NCI-H1436 treated with DMSO at 0.1 percent for 48 hours (cell line): ENCODE results near the gene CNDP2.
"Not testable (repeated sequence)": the region's sequence is repeated elsewhere in the genome, so short reads cannot be mapped to it uniquely, and the experiment has no call there.

Source experiments
- DNase-seq: peaks from one replicate; lab custom pipeline; 2025; lab: John Stamatoyannopoulos, UW

Gene CNDP2

DNA sequence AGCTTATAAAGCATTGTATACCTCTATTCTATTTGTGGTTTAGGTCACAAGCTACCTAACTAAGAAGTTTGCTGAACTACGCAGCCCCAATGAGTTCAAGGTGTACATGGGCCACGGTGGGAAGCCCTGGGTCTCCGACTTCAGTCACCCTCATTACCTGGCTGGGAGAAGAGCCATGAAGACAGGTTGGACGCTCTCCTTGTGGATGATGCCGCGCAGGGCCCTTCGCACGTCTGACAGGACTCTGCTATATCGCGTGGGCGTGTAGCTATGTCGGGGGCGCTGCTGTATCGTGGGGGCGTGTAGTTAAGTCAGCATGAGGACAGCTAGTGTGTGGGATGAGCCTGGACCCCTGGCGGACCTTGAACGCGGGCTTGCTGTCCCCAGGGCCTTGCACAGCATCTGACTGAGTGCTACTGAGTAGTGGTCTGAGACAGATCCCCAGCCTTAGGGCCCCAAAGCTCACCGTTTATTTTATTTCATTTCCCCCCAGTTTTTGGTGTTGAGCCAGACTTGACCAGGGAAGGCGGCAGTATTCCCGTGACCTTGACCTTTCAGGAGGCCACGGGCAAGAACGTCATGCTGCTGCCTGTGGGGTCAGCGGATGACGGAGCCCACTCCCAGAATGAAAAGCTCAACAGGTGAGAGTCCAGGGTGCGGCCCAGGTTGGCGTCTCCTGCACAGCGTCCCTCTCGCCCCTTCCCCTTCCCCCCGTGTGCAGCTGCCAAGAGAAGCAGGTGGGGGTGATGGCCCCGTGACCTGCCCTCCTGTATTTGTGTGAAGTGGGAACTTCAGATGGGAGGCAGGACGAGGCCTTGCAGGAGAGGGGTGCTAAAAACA is 22.5 kb downstream of the CNDP2 start:
- no peak for DNase-seq

GRCh38 chr18:74519320-74520095 is 23.3 kb downstream of the CNDP2 start:
- DNase-seq = no peak

- no peak for DNase-seq
Measured at GRCh38 chr18:74520096-74520833, 24.1 kb downstream of the CNDP2 start.

DNA sequence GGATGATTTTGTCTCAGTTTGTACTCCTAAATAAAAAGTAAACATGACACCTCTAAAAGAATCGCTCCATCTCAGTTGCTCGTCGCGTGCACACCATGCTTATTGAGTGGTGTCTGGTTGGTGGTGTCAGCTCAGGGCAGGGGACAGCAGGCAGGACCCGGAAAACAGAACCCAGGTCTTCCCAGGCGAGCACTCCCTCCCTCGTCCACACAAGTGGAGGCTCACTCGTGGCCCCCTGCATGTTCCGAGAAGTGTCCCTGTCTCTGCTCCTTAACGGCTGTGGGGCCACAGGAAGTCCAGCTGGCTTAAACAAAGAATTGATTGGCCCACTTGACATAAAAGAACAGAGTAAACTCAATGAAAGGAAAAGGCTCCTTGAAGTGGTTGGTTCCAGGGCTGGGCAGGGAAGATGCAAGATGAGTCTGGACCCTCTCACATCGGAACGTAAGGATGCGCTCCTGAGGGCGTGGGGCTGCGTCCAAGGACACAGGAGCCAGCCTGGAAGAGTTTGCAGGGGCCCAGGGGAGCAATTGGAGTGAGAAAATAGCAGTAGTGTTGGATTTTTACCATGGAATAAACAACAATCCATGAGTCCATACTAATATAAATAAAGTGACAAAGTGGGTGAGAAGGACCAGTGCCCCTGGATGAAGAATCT is 25.0 kb downstream of the CNDP2 start:
- no peak for DNase-seq

DNA sequence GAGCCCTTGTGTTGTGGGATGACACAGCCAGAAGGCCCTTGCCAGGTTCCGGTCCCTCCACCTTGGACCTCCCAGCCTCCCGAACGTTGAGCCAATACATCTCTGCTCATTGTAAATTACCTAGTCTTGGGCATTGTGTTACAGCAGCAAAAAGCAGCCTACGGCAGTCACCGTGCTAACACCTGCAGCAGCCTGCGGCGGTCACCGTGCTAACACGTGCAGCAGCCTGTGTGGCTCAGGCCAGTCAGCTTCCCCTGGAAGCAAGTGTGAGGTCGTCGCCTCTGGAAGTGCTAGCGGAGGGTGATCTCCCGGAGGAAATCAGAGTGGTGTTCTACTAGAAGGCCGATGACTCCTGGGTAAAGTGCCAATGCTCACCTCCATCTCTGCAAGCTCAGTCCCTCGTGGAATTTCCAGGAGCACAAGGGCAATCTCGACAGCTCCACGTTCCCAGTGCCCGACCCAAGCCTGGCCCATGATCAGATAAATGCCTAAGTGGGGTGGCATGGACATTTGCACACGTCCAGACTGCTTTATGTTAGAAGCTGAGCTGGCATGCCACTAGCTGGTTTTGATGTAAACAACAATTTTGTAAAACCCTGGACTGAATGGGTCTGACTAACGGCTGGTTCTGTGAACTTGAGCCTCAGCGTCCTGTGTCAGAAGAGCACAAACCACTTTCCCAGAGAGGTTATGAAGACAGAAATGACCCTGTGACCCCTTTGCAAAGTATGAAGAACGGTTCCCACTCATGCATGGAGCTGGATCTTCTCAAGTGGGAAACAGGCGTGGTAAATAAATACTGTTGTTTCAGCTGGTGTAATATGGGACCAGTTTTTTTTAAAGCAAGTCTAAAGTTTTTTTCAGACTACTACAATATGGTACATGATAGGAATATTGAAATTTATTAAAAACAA is 26.7 kb downstream of the CNDP2 start:
- no peak for DNase-seq

DNA sequence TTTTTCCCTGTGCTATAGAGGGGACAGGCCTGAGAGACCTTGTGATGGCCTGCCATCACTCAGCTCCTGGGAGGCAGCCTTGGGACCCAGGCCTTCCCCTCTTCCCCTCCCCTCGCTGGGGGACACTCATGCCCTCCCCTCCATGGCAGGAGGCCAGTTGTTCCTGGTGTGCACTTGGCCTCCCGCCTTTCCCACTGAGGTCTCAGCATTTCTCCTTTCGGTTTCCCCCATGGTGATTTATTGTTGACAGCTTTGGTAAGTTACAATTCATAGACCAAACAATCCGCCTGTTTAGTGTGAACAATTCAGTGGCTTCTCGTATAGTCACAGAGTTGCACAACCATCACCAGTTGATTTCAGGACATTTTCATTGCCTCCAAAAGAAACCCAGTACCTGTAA is 27.9 kb downstream of the CNDP2 start:
- DNase-seq = no peak

DNA sequence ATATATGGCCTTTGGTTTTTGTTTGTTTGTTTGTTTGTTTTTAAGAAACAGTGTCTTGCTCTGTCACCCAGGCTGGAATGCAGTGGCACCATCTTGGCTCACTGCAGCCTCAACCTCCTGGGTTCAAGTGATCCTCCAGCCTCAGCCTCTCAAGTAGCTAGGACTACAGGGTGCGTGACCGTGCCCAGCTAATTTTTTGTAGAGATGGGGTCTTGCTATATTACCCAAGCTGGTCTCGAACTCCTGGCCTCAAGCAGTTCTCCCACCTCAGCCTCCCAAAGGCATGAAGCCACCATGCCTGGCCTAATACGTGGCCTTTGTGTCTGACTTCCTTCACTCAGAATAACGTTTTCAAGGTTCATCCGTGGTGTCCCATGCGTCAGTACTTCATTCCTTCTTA is 28.8 kb downstream of the CNDP2 start:
- DNase-seq = not testable (repeated sequence)

- no peak for DNase-seq
Measured at GRCh38 chr18:74525741-74526140, 29.6 kb downstream of the CNDP2 start.

DNA sequence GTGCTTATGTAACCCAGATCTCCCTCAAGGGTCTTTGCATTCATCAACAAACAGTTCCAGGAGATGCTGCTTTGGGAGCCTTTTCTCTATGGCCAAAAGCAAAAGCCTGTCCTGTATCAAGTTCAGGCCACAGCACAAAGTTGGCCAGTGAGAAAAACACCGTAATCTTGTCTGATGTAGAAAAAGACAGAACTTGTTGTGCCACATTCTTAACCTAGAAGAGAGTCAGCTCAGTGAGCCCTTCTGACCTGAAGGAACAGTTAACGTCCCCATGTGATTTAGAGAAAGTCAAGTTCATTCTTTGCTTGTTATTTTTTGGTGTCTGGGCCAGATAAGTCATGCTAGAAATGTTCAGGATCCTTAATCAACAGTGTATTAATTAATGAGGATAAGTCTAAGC is 30.3 kb downstream of the CNDP2 start:
- no peak for DNase-seq

DNA sequence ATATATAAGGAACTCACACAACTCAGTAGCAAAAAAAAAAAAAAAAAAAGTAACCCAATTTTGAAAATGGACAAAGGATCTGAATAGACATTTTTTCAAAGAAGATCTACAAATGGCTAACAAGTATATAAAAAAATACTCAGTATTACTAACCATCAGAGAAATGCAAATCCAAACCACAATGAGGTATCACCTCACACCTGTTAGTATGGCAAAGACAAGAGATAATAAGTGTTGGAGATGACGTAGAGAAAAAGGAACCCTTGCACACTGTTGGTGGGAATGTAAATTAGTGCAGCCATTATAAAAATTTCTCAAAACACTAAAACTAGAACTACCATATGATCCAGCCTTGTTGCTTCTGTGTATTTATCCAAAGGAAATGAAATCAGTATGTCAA is 32.3 kb downstream of the CNDP2 start:
- no peak for DNase-seq

DNA sequence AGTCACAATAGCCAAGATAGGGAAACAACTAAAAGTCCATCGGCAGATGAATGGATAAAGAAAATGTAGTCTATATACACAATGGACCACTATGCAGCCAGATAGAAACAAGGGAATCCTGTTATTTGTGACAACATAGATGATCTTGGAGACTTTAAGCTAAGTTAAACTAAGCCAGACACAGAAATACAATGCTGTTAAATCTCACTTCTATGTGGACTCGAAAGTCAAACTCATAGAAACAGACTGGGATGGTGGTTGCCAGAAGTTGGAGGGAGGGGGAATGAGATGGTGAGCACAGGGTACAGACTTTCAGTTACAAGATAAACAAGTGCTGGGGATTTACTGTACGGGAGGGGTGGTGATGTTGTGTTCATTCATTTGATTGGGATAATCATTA is 32.8 kb downstream of the CNDP2 start:
- DNase-seq = no peak

DNA sequence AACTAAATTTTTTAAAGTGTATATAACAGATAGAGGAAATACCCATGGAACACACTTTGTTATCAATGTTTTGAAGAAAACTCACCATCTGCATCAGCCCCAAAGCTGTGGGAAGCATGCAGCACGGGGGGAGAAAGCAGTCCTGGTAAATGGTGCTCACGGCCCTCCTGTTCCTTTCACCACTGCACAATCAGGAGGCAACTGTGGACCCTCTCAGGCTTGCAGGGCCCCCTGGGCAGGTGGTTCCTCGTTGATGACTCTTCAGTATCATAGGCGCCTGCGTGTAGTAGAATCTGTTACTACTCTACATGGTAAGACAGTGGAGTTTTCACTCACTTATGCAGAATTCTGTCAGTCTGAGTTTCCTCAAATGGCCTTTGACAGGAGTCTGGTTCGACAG is 33.2 kb downstream of the CNDP2 start:
- DNase-seq = no peak

DNA sequence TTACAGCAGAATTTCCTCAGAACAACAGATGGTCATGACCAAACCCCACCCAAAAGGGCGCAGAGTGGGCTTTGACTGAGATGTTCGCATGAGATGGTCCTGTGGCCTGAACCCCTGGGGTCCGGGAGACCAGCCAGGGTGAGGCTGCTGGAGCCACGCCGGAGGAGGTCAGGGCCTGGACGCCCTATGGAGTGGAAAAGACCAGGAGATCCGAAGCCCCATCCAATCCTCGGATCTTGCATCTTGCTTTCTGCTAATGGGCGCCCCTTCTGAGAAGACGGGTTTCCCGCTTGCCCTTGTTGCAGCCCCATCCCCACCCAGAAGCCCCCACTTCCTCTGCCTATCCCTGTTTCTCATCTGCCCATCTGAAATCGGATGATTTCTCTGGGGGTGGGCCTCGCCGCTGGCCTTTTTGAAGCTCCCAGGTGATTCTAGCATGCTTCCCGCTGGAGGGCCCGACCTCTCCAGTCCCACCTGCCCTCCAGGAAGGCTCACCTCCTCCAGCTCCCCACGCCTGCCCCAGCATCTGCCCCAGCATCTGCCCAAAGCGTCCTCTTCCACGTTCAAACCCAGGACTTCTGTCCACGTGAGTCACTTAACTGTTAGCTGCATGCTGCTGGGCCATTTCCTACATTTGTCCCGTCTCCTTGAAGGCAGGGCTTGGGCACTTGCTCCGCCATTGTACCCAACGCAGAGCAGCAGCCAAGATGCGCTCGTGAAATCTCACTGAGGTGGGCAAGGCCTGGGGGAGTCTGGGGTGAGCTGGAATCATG is 33.8 kb downstream of the CNDP2 start:
- DNase-seq = no peak

GRCh38 chr18:74530584-74530862 is 34.4 kb downstream of the CNDP2 start:
- no peak for DNase-seq

- DNase-seq = no peak
Measured at GRCh38 chr18:74531043-74531442, 34.9 kb downstream of the CNDP2 start.

GRCh38 chr18:74532511-74533025 is 36.4 kb downstream of the CNDP2 start:
- DNase-seq = no peak

DNA sequence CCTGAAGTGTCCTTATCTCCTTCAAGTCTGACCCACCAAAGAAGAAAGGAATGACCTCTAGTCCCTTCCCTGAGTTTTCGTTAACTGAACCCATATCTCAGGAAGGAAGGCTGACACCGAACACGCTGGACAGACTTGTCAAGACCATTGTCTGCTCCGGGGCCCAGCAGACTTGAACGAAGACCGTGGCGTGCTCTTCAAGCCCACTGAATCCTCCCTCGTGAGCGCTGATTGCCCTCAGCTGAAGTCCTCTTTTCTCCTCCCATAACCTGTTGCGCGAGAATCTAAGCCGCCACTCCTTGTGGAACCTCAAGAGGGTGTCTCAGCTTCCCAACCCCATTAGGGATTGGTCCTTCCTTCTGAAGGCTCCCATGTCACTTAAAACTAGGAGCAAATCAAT is 37.5 kb downstream of the CNDP2 start:
- DNase-seq = no peak

- no peak for DNase-seq
Measured at GRCh38 chr18:74534150-74534969, 38.2 kb downstream of the CNDP2 start, which contains the start of gene CNDP1. TSS of gene CNDP1 (plus strand) at chr18:74534500. CDS start at chr18:74534668, 168 bp downstream.

DNA sequence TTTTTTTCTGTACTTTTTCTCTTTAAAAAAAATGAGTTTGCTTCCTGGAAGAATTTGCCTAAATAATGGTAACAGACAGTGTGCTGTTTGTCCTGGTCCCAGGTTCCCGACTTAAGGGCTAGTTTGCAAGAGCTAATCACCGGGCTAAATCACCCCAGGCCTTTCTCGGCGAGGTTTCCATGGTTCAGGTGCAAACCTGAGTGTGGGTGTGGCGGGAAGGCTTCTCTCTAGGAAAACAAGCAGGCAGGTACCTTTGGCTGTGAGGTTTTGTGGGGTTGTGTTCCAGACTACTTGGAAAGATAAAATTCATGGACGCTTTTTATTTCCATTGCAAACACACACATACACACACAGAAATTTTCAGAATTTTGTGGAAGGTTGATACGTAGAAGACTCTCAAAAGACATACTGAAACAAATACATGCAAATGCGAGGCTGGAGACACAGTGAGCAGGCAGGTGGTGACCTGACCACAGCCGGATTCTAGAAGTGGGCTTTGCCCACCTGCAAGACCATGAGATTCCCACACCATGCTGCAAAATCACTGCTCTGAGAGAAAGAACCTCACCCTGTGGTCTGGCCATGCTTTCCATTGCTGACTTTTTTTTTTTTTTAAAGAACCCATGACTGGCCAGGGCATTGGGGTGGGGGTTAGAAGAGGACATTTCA is 39.0 kb downstream of the CNDP2 start:
- no peak for DNase-seq
